IPS DF 4.7 (cell line): ENCODE data around the gene CFAP65.
A peak's percentile ranks its signal among the peaks of the same experiment; 100 is the strongest.

Source experiments
- DNase-seq: peaks from one replicate; pipeline ENCODE4 v3.0.0-alpha.2; 2013; ENCODE audit warnings: low spot score; ENCODE audit errors: extremely low read depth

Gene CFAP65

GRCh38 chr2:219031005-219031738 is 10.1 kb downstream of the CFAP65 start:
- DNase-seq = no peak

DNA sequence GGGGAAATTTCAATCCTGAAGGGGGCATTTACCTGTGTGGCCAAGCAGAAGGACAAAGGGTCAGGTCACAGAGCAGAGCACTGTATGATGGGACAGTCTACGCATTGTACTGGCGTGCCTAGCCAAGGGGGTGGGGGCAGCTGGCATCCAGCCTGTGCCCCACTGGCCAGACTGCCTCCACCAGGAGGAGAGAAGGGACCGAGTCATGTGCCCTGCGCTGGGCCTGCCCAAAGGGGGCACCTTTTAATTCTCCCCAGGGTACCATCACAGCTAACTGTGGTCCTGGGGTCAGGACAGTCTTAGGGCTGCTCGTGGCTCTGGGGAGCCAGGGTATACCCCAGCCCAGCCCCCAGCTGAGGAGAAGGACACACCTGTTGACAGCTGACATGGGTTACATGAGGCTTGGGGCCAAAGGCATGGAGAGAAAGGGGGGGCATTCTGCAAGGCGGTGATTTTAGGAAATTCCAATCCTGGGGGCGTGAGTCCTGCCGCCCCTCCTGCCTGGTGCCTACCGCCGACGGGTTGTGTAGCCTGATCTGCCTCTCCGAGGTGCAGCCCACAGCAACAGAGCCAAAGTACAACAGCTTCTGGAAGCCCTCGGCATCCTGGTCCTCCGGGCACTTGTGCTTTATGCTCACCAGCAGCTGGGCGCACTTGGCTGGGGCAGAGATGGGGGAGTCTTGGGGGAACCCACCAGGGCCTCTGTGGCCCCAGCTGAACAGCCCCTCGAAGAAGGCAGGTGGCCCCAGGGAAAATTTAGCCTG is 11.0 kb downstream of the CFAP65 start:
- DNase-seq = no peak

DNA sequence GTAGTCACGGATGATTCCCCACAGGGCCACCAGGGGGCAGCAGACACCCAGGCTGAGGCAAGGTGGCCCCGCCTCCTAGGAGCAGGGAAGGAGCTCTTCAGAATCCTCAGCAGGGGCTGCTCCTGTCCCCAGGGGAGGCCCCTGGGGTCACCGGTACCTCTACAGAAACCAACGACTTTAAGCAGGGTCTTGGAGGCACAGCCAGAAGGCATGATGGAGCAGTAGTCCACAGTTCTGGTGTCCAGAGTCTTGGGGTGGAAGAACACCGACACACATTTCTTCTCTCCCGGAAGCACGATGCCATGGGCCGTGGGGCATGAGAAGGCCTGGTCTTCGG is 11.5 kb downstream of the CFAP65 start:
- DNase-seq = no peak

DNA sequence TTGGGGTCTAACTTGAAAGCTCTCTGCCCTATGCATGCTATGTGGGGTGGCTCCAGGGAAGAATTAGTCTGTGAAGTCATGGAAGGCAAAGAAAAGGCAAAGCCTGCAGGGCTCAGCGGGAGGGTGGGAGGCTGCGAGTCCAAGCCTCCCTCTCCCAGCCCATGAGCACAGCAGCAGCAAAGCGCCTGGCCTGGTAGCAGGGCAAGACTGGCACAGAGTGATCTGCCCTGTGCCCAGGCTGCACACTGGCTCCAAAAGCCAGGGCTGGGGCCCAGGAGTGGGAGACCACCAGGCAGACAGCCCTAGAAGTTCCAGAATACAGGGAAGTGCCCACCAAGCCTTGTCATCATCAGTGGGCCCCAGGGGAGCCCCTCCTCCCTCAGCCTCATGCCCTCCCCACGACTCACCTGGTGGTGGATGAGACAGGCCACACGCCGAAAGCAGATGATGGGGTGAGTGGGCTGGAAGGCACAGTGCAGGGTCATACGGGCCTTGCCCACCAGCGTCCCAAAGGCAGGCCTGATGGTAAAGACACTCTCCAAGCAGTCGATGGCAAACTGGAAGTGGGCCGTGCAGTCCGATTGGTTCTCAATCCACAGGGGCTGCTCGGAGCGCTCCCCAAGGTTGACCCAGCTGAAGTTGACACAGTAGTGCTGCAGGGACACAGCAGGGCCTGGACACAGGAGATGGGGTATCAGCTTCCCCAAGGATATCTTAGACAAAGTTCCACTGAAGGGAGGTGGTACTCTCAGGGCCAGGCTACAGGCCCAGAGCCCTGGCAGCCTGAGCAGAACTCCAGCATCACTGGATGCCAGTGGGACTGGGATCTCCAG is 12.1 kb downstream of the CFAP65 start:
- peak; percentile 14 for DNase-seq

GRCh38 chr2:219028141-219028540 is 13.2 kb downstream of the CFAP65 start:
- DNase-seq = no peak

DNA sequence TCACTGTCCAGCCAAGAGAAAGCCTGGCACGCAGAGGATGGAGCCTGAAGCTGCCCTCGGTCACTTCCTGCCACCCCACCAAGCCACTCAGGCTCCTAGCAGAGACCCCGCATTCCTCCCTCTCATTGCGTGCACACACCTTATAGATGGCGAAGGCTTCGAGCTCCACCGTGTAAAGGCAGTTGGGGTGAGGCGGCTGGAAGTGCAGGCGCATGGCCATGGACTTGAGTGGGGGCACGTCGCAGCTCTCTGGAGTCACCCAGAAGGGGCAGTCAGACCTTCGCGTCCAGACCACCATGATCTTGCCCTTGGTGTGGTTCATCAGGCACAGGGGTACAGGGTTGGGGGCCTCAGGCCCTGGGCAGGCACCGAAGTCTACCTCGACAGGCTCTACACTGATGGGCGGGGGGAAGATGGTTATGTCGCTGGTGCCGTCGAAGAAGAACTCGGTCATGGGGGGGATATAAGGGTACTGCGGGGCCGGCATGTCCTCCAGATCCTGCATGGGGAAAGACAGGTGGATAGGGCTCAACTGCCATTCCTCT is 13.7 kb downstream of the CFAP65 start:
- DNase-seq = no peak

DNA sequence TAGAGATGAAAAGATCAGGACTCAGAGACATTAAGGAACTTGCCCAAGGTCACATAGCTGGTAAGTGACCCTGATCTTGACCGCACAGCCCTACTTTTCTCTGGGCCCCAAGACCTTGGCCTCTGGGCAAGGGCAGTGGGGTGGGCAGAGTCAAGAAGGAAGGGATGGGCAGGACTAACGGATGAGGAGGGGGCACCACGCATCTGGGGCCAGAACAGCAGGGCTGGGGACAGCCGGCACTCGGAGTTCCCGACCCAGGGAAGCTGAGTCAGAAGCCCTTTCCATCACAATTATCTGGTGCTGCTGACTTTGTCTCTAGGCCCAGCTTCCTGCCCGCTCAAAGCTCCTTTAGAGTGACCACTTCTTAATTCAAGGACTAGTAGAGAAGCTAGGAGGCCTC is 14.4 kb downstream of the CFAP65 start:
- no peak for DNase-seq

- DNase-seq = no peak
These were observed 15.4 kb downstream of the CFAP65 start for GRCh38 chr2:219025637-219026585.

- no peak for DNase-seq
These were observed 17.3 kb downstream of the CFAP65 start for GRCh38 chr2:219024059-219024458.

DNA sequence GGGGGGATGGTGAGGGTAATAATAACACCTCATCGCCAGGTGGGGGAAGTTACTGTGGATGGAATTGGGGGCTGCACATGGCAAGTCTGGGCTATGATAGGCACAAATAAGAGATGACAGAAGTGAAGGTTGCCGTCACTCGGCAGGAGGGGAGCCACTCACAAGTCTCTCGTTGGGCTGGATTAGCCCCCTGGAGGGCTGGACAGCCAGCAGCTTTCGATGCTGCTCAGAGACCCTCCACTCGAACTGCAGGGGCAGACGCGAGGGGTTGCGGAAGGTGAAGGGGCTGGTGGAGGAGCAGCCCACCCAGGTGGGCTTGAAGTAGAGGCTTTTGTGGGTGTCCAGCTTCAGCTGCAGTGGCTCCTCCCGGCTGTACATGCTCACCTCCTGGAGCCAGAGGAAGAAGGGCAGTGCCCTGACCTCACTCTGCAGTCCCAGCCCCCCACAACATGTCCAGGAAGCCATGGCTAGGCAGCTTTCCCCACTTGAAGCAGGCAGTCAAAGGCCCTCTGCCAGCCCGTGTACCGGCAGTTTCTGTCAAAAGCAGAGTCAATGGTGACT is 18.2 kb downstream of the CFAP65 start:
- DNase-seq = no peak

DNA sequence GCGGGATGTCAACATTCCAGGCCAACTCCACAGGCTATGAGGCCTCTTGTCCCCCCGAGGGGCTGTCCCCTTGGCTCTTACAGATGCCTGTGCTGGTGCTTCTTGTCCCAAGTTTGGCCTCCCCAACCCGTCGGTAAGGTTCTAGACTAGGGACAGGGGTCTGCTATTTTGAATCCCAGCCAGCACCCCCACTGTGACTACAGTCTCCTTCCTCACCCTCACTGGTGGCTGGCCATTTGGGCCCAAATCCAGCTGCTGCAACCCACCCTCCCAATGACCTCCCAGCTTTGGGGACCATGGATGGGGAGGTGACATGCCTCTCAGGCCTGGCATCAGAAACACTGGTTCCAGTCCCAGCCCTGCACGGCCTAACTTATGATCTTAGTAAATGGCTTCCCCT is 18.7 kb downstream of the CFAP65 start:
- DNase-seq = no peak

DNA sequence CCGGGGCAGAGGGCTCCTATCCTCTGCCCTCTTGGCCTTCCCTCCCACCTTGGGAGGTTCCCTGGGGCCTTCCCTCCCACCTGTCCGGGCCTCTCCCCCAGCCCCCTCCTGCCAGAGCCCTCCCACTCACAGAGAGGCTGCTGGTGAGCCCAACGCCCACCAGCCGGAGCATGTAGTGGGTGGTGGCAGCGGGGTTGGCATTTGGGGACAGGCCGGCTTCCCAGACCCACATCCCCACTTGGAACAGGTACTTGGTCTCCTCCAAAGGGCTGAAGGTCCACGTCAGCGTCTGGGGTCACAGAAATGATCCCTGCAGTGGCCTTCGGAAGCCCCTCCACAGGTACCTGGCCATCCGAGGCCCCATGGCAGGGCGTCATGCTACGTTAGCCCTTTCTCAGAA is 19.3 kb downstream of the CFAP65 start:
- no peak for DNase-seq

DNA sequence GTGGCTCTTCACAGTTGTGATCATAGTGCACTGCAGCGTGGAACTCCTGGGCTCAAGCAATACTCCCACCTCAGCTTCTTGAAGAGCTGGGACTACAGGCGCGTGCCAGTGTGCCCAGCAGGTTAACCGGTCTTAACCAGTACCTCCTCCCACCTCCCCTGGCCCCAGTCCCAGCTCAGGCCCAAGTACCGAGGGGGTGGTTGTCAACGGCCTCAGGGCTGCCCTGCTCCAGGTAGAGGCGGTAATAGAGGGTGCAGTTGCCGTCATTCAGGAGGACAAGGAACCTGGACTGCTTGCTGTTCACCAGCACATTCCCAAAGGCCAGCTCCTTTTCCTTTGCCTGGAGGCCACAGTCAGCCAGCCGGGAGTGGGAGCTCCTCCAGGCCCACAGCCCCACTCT is 19.7 kb downstream of the CFAP65 start:
- no peak for DNase-seq

GRCh38 chr2:219020604-219021365 is 20.5 kb downstream of the CFAP65 start:
- DNase-seq = no peak

DNA sequence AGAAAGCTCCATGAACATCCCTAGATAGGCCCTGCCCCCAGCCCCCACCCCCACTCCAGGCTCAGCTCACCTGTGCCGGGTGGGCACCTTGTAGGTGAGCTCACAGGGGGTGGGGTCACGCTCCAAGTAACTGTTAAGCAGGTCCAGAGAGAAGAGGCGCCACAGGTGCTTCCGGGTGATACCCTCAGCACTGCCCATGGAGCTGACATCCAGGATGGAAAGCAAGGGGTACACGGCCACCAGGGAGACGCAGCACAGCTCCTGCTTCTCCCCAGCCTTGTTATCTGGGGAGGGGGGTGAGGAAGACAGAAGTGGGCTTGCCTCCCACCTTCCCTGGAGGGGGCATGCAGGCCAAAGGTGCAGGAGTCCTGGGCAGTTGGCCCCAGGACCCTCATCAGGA is 21.9 kb downstream of the CFAP65 start:
- no peak for DNase-seq

GRCh38 chr2:219018726-219019125 is 22.6 kb downstream of the CFAP65 start:
- no peak for DNase-seq

GRCh38 chr2:219018286-219018685 is 23.0 kb downstream of the CFAP65 start:
- DNase-seq = no peak

GRCh38 chr2:219017201-219017931 is 23.9 kb downstream of the CFAP65 start:
- DNase-seq = no peak

DNA sequence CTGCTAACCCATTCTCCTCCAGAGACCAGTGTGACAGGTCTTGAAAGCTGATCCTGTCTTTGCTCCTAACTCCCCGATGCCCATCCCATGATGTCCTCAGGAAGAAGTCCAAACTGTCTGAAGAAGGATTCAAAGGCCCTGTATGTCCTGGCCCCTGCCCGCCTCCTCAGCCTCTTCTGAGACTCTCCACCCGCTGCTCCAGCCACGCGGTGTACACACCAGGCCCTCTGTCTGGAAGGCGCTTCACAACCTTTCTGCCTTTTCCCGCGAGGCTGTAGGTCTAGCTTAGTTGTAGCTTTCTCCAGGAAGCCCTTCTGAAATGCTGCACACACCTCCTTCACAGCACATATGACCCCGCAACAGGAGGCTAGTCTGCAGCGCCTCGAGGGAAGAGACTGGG is 24.6 kb downstream of the CFAP65 start:
- no peak for DNase-seq
